C4-2B (cell line): ENCODE results near the gene ERFE.

Experiments used
- CTCF ChIP-seq: fragments of 450-650 bp; conservative IDR thresholded peaks from 2 replicates; pipeline ENCODE4 v1.5.1; 2017; ENCODE audit warnings: mild to moderate bottlenecking
- ZFX ChIP-seq: fragments of 450-650 bp; IDR thresholded peaks from 2 replicates; pipeline ENCODE4 v1.6.1; 2017

GRCh38 chr2:238216651-238217184 lies 57.9 kb downstream of the ERFE start:
- TF ChIP-seq CTCF = no peak
- no peak for TF ChIP-seq ZFX
